GDM1 (cell line): ENCODE results near the gene SIRT2.
"Not testable (repeated sequence)": the region's sequence is repeated elsewhere in the genome, so short reads cannot be mapped to it uniquely, and the experiment has no call there.

Experiments used
- DNase-seq: peaks from one replicate; lab custom pipeline; 2025; lab: John Stamatoyannopoulos, UW

The SIRT2 gene

DNA sequence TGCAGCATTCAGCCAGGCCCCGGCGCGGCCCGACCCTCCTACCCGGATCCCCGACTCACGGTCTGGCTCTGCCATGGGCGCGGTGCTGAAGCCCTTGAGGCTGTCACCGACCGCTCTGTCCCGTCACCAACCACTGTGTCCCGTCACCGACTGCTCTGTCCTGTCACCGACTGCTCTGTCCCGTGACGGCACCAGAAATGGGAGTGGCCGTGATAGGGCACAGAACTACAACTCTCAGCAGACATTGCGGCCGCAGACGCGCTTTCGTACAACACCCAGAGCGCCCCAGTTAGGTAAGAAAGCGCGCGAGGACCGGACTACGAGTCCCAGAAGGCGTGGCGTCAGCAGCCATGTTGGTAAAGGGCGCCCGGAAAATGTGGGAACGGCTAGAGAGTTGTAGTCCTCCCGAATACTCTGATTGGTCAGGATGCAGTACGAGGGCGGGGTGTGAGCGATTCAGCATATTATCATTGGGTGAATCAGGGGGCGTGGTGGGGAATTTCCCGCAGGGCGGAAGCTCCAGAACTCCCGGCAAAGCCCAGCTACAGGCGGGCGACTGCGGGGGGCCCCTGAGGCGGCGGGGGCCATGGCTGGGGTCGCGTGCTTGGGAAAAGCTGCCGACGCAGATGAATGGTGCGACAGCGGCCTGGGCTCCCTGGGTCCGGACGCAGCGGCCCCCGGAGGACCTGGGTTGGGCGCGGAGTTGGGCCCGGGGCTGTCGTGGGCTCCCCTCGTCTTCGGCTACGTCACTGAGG lies at the start of gene SIRT2, which contains the start of gene NFKBIB:
Gene SIRT2 (minus strand): TSS at position 172 of the 755 bp plus-strand sequence. CDS start 97 bp downstream, at position 75.
Gene NFKBIB (plus strand): TSS at position 523 of the 755 bp plus-strand sequence. CDS start 64 bp downstream, at position 587.
- DNase-seq, result peak; percentile 99

- DNase-seq, result no peak
Measured at GRCh38 chr19:38946229-38947010, 47.0 kb upstream of the SIRT2 start.

DNA sequence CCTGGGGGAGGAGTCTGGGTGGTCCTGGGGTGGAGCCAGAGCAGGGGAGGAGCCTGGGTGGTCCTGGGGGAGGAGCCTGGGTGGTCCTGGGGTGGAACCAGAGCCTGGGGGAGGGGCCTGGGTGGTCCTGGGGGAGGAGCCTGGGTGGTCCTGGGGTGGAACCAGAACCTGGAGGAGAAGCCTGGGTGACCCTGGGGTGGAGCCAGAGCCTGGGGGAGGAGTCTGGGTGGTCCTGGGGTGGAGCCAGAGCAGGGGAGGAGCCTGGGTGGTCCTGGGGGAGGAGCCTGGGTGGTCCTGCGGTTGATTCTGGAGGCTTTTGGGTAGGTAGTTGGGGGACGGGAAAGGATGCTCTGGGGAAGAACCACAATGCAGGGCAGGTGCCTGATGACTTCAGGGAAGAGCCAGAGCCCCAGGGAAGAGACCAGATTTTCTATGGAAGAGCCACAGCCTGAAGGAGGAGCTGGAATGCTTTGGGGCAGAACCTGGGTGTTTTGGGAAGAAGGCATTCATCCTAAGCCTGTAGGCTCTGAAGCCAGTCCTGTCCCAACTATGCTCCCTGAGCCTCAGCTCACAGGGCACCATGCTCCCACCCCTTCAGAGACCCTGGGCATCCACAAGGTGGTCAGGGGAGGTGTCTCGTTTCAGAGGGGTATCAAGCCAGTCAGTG lies 46.3 kb upstream of the SIRT2 start:
- DNase-seq, result no peak

GRCh38 chr19:38944981-38945506 lies 45.6 kb upstream of the SIRT2 start:
- DNase-seq, result no peak

- no peak for DNase-seq
Measured at GRCh38 chr19:38942471-38943181, 43.2 kb upstream of the SIRT2 start.

DNA sequence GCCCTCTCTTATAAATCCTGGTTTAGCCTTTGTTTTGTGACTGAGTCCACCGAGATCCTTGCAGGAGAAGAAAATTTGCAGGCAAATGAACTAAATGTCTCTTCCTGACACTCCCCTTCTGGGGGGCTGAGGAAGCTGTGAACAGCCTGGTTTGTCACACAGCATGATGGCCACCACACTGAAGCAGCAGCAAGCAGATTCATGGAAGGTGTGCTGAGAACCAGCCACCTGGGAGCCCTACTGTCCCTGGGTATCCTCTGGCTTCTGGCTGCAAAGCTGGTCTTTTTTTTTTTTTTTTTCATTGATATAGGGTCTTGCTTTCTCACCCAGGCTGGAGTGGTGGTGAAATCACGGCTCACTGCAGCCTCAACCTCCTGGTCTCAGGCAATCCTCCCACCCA lies 42.6 kb upstream of the SIRT2 start:
- DNase-seq, result no peak

DNA sequence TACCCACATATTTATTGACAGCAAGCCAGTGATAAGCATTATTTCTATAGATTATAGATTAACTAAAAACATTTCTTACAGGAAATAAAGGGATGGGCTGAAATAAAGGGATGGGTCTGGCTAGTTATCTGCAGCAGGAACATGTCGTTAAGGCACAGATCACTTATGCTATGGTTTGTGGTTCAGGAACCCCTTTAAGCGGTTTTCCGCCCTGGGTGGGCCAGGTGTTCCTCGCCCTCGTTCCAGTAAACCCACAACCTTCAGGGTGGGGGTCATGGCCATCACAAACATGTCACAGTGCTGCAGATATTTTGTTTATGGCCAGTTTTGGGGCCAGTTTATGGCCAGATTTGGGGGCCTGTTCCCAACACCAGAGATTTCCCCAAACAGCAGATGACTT lies 42.0 kb upstream of the SIRT2 start:
- DNase-seq, result not testable (repeated sequence)

- DNase-seq, result no peak
Measured at GRCh38 chr19:38939957-38940356, 40.5 kb upstream of the SIRT2 start.

DNA sequence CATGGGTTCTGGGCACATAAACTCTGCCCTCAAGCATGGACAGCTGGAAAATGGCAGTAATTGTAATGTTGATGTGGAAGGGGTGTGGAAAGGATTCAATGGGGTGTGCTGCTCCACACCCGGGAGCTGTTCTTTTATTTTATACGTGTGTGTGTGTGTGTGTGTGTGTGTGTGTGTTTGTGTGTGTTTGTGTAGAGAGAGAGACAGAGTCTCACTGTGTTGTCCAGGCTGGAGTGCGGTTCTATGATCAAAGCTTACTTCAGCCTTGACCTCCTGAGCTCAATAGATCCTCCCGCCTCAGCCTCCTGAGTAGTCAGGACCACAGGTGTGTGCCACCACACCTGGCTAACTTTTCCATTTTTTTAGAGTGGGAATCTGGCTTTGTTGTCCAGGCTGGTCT lies 34.1 kb upstream of the SIRT2 start:
- DNase-seq, result no peak

GRCh38 chr19:38932425-38933179 lies 33.2 kb upstream of the SIRT2 start:
- DNase-seq, result peak; percentile 7

- no peak for DNase-seq
Measured at GRCh38 chr19:38931521-38931793, 32.0 kb upstream of the SIRT2 start.

- DNase-seq, result peak; percentile 99
Measured at GRCh38 chr19:38930776-38931520, 31.5 kb upstream of the SIRT2 start, which contains the start of gene MRPS12. Gene MRPS12, plus strand, starts transcription at chr19:38930944. Its CDS starts 351 bp downstream, at chr19:38931295.

DNA sequence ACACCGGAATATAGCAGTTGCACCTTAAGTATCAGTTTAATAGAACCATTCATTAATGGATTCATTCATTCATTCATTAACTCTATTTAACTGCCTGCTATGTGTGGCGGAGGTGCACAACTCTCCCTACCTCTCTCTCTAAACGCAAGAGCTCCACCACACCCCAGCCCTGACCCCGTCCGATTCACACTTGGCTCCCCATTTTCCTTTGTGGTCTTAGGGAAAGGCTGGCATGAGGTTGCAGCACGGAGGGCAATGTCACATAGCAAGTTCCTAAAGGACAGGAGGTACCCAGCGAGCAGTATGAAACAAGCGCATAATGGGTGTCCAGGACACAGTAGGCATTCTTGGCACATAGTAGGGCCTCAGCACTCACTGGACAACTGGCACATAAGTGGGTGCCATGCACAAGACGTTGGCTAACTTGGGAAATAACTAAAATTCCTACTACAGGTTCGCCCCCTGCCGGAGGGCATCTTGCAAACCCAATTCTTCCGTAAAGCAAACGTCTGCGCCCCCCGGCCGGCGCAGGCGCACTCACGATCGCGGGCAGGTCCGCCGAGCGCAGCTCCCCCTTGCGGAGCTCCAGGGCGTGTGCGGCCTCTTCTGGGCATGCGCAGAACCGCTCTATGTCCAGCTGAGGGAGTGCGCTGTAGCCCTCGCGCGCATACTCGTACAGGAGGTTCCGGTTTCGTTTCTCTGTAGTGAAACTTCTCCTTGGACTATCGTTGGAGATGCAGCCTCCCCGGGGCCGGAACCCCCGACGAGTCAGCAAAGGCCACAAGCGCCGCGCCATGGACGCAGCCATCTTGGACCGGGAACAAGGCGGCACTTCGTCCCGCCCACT lies 30.7 kb upstream of the SIRT2 start, which contains the start of gene SARS2:
Gene SARS2 (minus strand): TSS at position 835 of the 847 bp plus-strand sequence. CDS start 27 bp downstream, at position 808.
- DNase-seq, result peak; percentile 93

GRCh38 chr19:38928391-38929001 lies 29.1 kb upstream of the SIRT2 start:
- DNase-seq, result no peak

DNA sequence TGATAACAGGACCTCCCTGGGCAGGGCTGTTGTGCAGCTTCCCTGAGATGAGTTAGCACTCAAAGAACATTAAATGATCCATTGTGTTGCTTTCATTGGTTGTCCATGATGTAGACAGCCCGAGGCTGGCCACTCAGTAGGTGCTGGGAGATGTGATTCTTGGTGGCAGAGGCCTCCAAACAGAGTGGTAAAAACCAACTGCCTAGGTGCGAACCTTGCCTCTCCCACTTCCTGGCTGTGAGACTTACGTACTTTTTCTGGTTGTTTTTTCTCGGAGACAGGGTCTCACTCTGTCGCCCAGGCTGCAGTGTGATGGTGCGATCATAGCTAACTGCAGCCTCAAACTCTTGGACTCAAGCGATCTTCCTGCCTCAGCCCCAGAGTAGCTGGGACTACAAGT lies 25.0 kb upstream of the SIRT2 start:
- no peak for DNase-seq

- no peak for DNase-seq
Measured at GRCh38 chr19:38922482-38922881, 23.1 kb upstream of the SIRT2 start.

DNA sequence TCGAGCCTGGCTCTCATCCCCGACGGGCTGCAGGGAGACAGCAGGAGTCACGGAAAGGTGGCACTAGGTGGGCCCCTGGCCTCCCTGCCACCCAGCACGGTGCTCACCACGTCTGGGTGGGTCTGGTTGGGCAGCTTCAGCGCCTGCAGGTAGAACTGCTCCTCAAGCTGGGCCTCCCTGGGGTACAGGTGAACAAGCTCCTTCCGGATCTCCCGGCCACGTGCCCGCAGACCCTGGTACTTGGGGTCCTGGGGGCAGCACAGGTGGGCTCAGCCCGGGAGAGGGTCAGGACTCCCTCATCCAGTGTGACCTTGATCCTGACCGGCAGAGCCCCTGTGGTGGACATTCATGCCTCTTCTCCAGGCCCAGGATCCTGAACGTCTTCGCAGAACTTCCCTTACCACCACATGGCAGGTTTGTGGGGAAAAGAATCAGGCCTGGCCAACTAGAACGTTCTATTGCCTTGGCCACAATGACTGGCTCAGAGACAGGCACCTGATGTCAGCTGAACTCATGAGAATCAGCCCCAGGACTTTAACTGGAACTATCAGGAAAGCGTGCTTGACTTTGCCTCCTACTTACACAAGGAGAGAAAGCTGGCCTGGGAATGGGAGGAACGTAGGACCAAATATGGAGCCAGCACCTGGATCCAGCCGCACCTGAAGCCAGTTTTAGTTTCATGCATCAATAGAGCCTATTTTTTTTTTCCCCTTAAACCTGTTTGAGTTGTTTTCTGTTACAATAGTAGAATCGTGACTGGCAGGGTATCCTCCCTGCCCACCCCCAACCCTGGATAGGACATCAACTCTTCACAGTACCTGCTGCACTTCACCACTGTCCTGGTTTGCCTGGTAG lies 22.2 kb upstream of the SIRT2 start:
- no peak for DNase-seq
